ENCODE data around the gene HGFAC. TPM values are rescaled to one million over a fixed set of nuclear protein-coding genes. Genes with fewer than 3 reads are reported as not detected.

Gene HGFAC
- total and polyA plus RNA-seq, 2 experiments from 2014 or later = not detected

- Histone ChIP-seq H3K9me2 (ENCODE audit: insufficient read depth) (no peaks in the 10 kb centered on the region), H4K20me1 (ENCODE audit: insufficient read depth) (no peaks in the 10 kb centered on the region), H3K9me3 (ENCODE audit: low read depth) (no peaks in the 10 kb centered on the region), H3K9ac (no peak overlapping the region), H3K4me2 (ENCODE audit: unreplicated experiment) (no peak overlapping the region), H3K4me1 (ENCODE audit: insufficient read depth) (no peaks in the 10 kb centered on the region), H3K27me3 (replicated peaks; ENCODE audit: insufficient read depth) (peaks cover 5% of the 10 kb centered on the region; the same call in 1 of the 2 replicates), H3K79me2 (ENCODE audit: insufficient read depth) (no peaks in the 10 kb centered on the region), H3K4me3 (no peak overlapping the region), H3K27ac (no peak overlapping the region), H3K36me3 (ENCODE audit: low read depth) (no peaks in the 10 kb centered on the region), H3F3A (ENCODE audit: insufficient read depth) (no peaks in the 10 kb centered on the region), H2AFZ (no peak overlapping the region)
- in situ Hi-C loops (cut with MboI) = no loop called here
- DNase-seq = no peak
- 53 to 57% methylated on average over 14 to 19 of the region's 20 CpGs for WGBS, 2 experiments (ENCODE audit: low coverage in 1 of 2, low lambda C conversion rate in 2 of 2, missing lambda C conversion rate in 2 of 2)
- no peak for TF ChIP-seq EZH2 (IDR thresholded peaks at IDR 0.05; ENCODE audit: insufficient read depth, poor library complexity, severe bottlenecking)
- no peak for TF ChIP-seq EZH2phosphoT487 (IDR thresholded peaks at IDR 0.05; ENCODE audit: insufficient read depth, low read depth)
These were observed 52.1 kb downstream of the HGFAC start for GRCh38 chr4:3493720-3494461.

- H4K20me1 ChIP-seq (ENCODE audit: insufficient read depth) = no peaks in the 10 kb centered on the region
- H2AFZ ChIP-seq = no peak overlapping the region
- H3K4me1 ChIP-seq (ENCODE audit: insufficient read depth) = no peaks in the 10 kb centered on the region
- no peaks in the 10 kb centered on the region for H3F3A ChIP-seq (ENCODE audit: insufficient read depth)
- H3K9me2 ChIP-seq (ENCODE audit: insufficient read depth) = no peaks in the 10 kb centered on the region
- H3K27ac ChIP-seq = no peak overlapping the region
- H3K27me3 ChIP-seq (replicated peaks; ENCODE audit: insufficient read depth) = peaks cover 5% of the 10 kb centered on the region; the same call in 1 of the 2 replicates
- in situ Hi-C loops (cut with MboI) = no loop called here
- no peak for TF ChIP-seq EZH2 (IDR thresholded peaks at IDR 0.05; ENCODE audit: insufficient read depth, poor library complexity, severe bottlenecking)
- no peak overlapping the region for H3K4me2 ChIP-seq (ENCODE audit: unreplicated experiment)
- no peaks in the 10 kb centered on the region for H3K79me2 ChIP-seq (ENCODE audit: insufficient read depth)
- no peak overlapping the region for H3K9ac ChIP-seq
- H3K4me3 ChIP-seq = no peak overlapping the region
- no peaks in the 10 kb centered on the region for H3K9me3 ChIP-seq (ENCODE audit: low read depth)
- no peaks in the 10 kb centered on the region for H3K36me3 ChIP-seq (ENCODE audit: low read depth)
- DNase-seq = no peak
- 45 to 54% methylated on average over 14 to 15 of the region's 15 CpGs for WGBS, 2 experiments (ENCODE audit: low coverage in 1 of 2, low lambda C conversion rate in 2 of 2, missing lambda C conversion rate in 2 of 2)
These were observed 52.7 kb downstream of the HGFAC start for GRCh38 chr4:3494462-3494871.

GRCh38 chr4:3495204-3495975 lies 53.6 kb downstream of the HGFAC start:
- no peak overlapping the region for H2AFZ ChIP-seq
- H3K9ac ChIP-seq = no peak overlapping the region
- no peaks in the 10 kb centered on the region for H4K20me1 ChIP-seq (ENCODE audit: insufficient read depth)
- no peaks in the 10 kb centered on the region for H3K4me1 ChIP-seq (ENCODE audit: insufficient read depth)
- H3K4me3 ChIP-seq = no peak overlapping the region
- in situ Hi-C loops (cut with MboI) = no loop called here
- no peak for DNase-seq
- H3K9me2 ChIP-seq (ENCODE audit: insufficient read depth) = no peaks in the 10 kb centered on the region
- H3K27me3 ChIP-seq (replicated peaks; ENCODE audit: insufficient read depth) = peaks cover 5% of the 10 kb centered on the region; the same call in 1 of the 2 replicates
- no peaks in the 10 kb centered on the region for H3K9me3 ChIP-seq (ENCODE audit: low read depth)
- TF ChIP-seq EZH2phosphoT487 (IDR thresholded peaks at IDR 0.05; ENCODE audit: insufficient read depth, low read depth) (no peak), EZH2 (IDR thresholded peaks at IDR 0.05; ENCODE audit: insufficient read depth, poor library complexity, severe bottlenecking) (no peak)
- no peaks in the 10 kb centered on the region for H3K36me3 ChIP-seq (ENCODE audit: low read depth)
- no peak overlapping the region for H3K27ac ChIP-seq
- no peaks in the 10 kb centered on the region for H3K79me2 ChIP-seq (ENCODE audit: insufficient read depth)
- H3K4me2 ChIP-seq (ENCODE audit: unreplicated experiment) = no peak overlapping the region
- WGBS, 2 experiments (ENCODE audit: low coverage in 1 of 2, low lambda C conversion rate in 2 of 2, missing lambda C conversion rate in 2 of 2) = 69 to 72% methylated on average over 28 of the region's 28 CpGs
- no peaks in the 10 kb centered on the region for H3F3A ChIP-seq (ENCODE audit: insufficient read depth)

GRCh38 chr4:3496021-3496420 lies 54.3 kb downstream of the HGFAC start:
- no peaks in the 10 kb centered on the region for H3K36me3 ChIP-seq (ENCODE audit: low read depth)
- no peaks in the 10 kb centered on the region for H3K4me1 ChIP-seq (ENCODE audit: insufficient read depth)
- H3K27ac ChIP-seq = no peak overlapping the region
- H4K20me1 ChIP-seq (ENCODE audit: insufficient read depth) = no peaks in the 10 kb centered on the region
- no peak overlapping the region for H2AFZ ChIP-seq
- 42 to 50% methylated on average over 14 of the region's 14 CpGs for WGBS, 2 experiments (ENCODE audit: low coverage in 1 of 2, low lambda C conversion rate in 2 of 2, missing lambda C conversion rate in 2 of 2)
- no peak overlapping the region for H3K9ac ChIP-seq
- H3K4me3 ChIP-seq = no peak overlapping the region
- no peaks in the 10 kb centered on the region for H3F3A ChIP-seq (ENCODE audit: insufficient read depth)
- in situ Hi-C loops (cut with MboI) = no loop called here
- no peak for TF ChIP-seq EZH2 (IDR thresholded peaks at IDR 0.05; ENCODE audit: insufficient read depth, poor library complexity, severe bottlenecking)
- TF ChIP-seq EZH2phosphoT487 (IDR thresholded peaks at IDR 0.05; ENCODE audit: insufficient read depth, low read depth) = no peak
- H3K79me2 ChIP-seq (ENCODE audit: insufficient read depth) = no peaks in the 10 kb centered on the region
- H3K27me3 ChIP-seq (replicated peaks; ENCODE audit: insufficient read depth) = peaks cover 5% of the 10 kb centered on the region; the same call in 1 of the 2 replicates
- H3K9me2 ChIP-seq (ENCODE audit: insufficient read depth) = no peaks in the 10 kb centered on the region
- H3K9me3 ChIP-seq (ENCODE audit: low read depth) = no peaks in the 10 kb centered on the region
- no peak for DNase-seq
- H3K4me2 ChIP-seq (ENCODE audit: unreplicated experiment) = no peak overlapping the region

All from GM23248 (cell line).